HG03066 (cell line): Measurements from ENCODE around the gene CCNYL1.
"Not testable (repeated sequence)": the region's sequence is repeated elsewhere in the genome, so short reads cannot be mapped to it uniquely, and the experiment has no call there.

Source experiments
- ATAC-seq: cut with Tn5 transposase; IDR thresholded peaks from one replicate; pipeline ENCODE4 v1.9.1; 2021; ENCODE audit warnings: low read depth; ENCODE audit not compliant: unreplicated experiment

CCNYL1 gene

GRCh38 chr2:207710814-207711740 lies at the start of gene CCNYL1:
Gene CCNYL1, plus strand, starts transcription at chr2:207711640. Its CDS starts 257 bp downstream, at chr2:207711897.
- ATAC-seq = peak; percentile 97

GRCh38 chr2:207662203-207662602 lies 49.2 kb upstream of the CCNYL1 start:
- ATAC-seq = peak; percentile 79

- ATAC-seq = no peak
These were observed 47.4 kb upstream of the CCNYL1 start for GRCh38 chr2:207663870-207664545.

GRCh38 chr2:207670887-207671286 lies 40.6 kb upstream of the CCNYL1 start:
- no peak for ATAC-seq

GRCh38 chr2:207673431-207673830 lies 38.0 kb upstream of the CCNYL1 start:
- ATAC-seq = no peak

GRCh38 chr2:207674266-207674774 lies 37.1 kb upstream of the CCNYL1 start:
- ATAC-seq = no peak

GRCh38 chr2:207674826-207675225 lies 36.6 kb upstream of the CCNYL1 start:
- ATAC-seq = no peak

- ATAC-seq = peak; percentile 49
These were observed 34.5 kb upstream of the CCNYL1 start for GRCh38 chr2:207676827-207677354.

GRCh38 chr2:207681431-207681830 lies 30.0 kb upstream of the CCNYL1 start:
- no peak for ATAC-seq

- no peak for ATAC-seq
These were observed 28.9 kb upstream of the CCNYL1 start for GRCh38 chr2:207682557-207682956.

GRCh38 chr2:207683438-207683837 lies 28.0 kb upstream of the CCNYL1 start:
- ATAC-seq = no peak

GRCh38 chr2:207683879-207684627 lies 27.4 kb upstream of the CCNYL1 start:
- ATAC-seq = no peak

- no peak for ATAC-seq
These were observed 24.6 kb upstream of the CCNYL1 start for GRCh38 chr2:207686812-207687211.

- no peak for ATAC-seq
These were observed 22.8 kb upstream of the CCNYL1 start for GRCh38 chr2:207688597-207688996.

- ATAC-seq = not testable (repeated sequence)
These were observed 20.5 kb upstream of the CCNYL1 start for GRCh38 chr2:207690845-207691461.

GRCh38 chr2:207692206-207693065 lies 19.0 kb upstream of the CCNYL1 start:
- no peak for ATAC-seq

GRCh38 chr2:207693641-207694249 lies 17.7 kb upstream of the CCNYL1 start:
- ATAC-seq = no peak

GRCh38 chr2:207694811-207695281 lies 16.6 kb upstream of the CCNYL1 start:
- ATAC-seq = no peak

- ATAC-seq = no peak
These were observed 16.1 kb upstream of the CCNYL1 start for GRCh38 chr2:207695293-207695692.
